ENCODE data around the gene KCNT1. TPM values are rescaled to one million over a fixed set of nuclear protein-coding genes. Genes with fewer than 3 reads are reported as not detected.

The KCNT1 gene
- total RNA-seq, 1 experiment from 2014 or later: 0.68 TPM

DNA sequence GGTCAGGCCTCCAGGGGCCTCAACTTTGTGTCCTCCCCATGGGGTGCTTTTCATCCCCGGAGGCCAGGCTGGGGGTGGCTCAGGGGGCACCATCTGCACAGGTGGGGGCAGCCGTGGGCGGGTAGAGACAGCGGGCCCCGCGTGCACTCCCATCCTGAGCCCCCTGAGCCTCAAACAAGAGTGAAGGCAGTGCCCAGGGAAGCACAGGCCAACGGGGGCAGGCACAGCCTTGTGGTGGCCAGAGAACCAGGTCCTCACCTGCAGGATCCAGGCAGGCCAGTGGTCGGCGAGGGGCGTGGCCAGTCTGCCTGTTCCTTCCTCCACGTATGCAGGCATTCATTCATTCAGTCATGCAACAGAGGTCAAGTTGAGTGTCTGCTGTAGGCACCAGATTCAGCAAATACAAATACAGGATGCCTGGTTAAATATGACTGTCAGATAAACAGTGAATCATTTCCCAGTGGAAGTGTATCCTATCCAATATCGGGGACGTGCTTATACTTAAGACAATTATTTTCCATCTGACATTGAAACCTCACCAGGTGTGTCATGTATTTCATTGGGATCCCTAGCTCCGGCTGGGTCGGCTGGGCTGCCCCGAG, 22.3 kb downstream of the KCNT1 start:
- H3K27me3 ChIP-seq (ENCODE audit: insufficient read depth, low read length): no peaks in the 10 kb centered on the region
- no peaks in the 10 kb centered on the region for H4K20me1 ChIP-seq (ENCODE audit: control insufficient read depth, insufficient read depth, insufficient read length)
- H3K4me1 Mint-ChIP-seq: peaks cover 14 to 19% of the 10 kb centered on the region in 2 experiments
- no peak overlapping the region for H3K4ac ChIP-seq (ENCODE audit: low read depth, low read length)
- H2BK5ac ChIP-seq (ENCODE audit: insufficient read length, low read length): no peak overlapping the region
- H2AFZ ChIP-seq (ENCODE audit: low read length): no peak overlapping the region
- H3K4me2 ChIP-seq (ENCODE audit: insufficient read depth, insufficient read length, low read length): no peak overlapping the region
- no peaks in the 10 kb centered on the region; the same call in none of the 2 replicates for H3K27me3 Mint-ChIP-seq (ENCODE audit: low read depth)
- no peaks in the 10 kb centered on the region; the same call in 1 of the 2 replicates for H3K4me1 ChIP-seq (ENCODE audit: insufficient read depth, low read length)
- H3K27ac ChIP-seq (ENCODE audit: insufficient read length, low read depth, low read length): no peak overlapping the region
- H2BK15ac ChIP-seq (ENCODE audit: low read depth, low read length): no peak overlapping the region
- TF ChIP-seq, protein P1, sequence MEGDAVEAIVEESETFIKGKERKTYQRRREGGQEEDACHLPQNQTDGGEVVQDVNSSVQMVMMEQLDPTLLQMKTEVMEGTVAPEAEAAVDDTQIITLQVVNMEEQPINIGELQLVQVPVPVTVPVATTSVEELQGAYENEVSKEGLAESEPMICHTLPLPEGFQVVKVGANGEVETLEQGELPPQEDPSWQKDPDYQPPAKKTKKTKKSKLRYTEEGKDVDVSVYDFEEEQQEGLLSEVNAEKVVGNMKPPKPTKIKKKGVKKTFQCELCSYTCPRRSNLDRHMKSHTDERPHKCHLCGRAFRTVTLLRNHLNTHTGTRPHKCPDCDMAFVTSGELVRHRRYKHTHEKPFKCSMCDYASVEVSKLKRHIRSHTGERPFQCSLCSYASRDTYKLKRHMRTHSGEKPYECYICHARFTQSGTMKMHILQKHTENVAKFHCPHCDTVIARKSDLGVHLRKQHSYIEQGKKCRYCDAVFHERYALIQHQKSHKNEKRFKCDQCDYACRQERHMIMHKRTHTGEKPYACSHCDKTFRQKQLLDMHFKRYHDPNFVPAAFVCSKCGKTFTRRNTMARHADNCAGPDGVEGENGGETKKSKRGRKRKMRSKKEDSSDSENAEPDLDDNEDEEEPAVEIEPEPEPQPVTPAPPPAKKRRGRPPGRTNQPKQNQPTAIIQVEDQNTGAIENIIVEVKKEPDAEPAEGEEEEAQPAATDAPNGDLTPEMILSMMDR (conservative IDR thresholded peaks at IDR 0.05): no peak
- WGBS (ENCODE audit: extremely low coverage, insufficient read length, low lambda C conversion rate): no CpG with 5 or more reads among the region's 16 CpGs
- H3K4me3 Mint-ChIP-seq: no peak overlapping the region
- H3K56ac ChIP-seq (ENCODE audit: insufficient read length, low read depth, low read length): no peak overlapping the region
- no peak overlapping the region for H4K91ac ChIP-seq (ENCODE audit: insufficient read length, low read depth, low read length)
- no peak overlapping the region for H2BK12ac ChIP-seq (ENCODE audit: insufficient read length, low read depth, low read length)
- H3K36me3 Mint-ChIP-seq (ENCODE audit: insufficient read depth in 1 of 3, low read depth in 3 of 3): no peaks in the 10 kb centered on the region; a peak in 2 of 7 replicates
- H3K14ac ChIP-seq (ENCODE audit: insufficient read depth, low read length): peak overlapping the region; percentile 59; the same call in 1 of the 2 replicates
- H3K9me3 Mint-ChIP-seq: no peaks in the 10 kb centered on the region; a peak in 1 of 5 replicates
- H3K27ac Mint-ChIP-seq: no peak overlapping the region
- no peak overlapping the region for H2AK5ac ChIP-seq (ENCODE audit: insufficient read length, low read length)
- H2BK120ac ChIP-seq (ENCODE audit: low read depth, low read length, poor library complexity, severe bottlenecking): no peak overlapping the region
- DNase-seq: no peak
- no peak overlapping the region for H3T11ph ChIP-seq (ENCODE audit: low read length)
- H3K23ac ChIP-seq (ENCODE audit: insufficient read length, low read depth, low read length): no peak overlapping the region
- no peaks in the 10 kb centered on the region for H3K23me2 ChIP-seq (ENCODE audit: insufficient read length, low read depth, low read length, poor library complexity, severe bottlenecking)
- no peak overlapping the region for H3K9ac ChIP-seq (ENCODE audit: extremely low read depth, insufficient read length, low read length)
- H3K9me3 ChIP-seq (ENCODE audit: control insufficient read depth, low read depth, low read length): no peaks in the 10 kb centered on the region
- no peak overlapping the region for H2BK20ac ChIP-seq (ENCODE audit: low read depth, low read length, poor library complexity, severe bottlenecking)
- no peaks in the 10 kb centered on the region for H3K79me1 ChIP-seq (ENCODE audit: insufficient read depth, low read depth, low read length, poor library complexity, severe bottlenecking)
- no peak overlapping the region for H3K18ac ChIP-seq (ENCODE audit: insufficient read length, low read depth, low read length)
- H4K5ac ChIP-seq (ENCODE audit: insufficient read length, low read depth, low read length): no peak overlapping the region
- no peak overlapping the region for H4K8ac ChIP-seq (replicated peaks; ENCODE audit: insufficient read length, low read depth, low read length)
- H3K79me2 ChIP-seq (ENCODE audit: insufficient read depth, low read length): no peaks in the 10 kb centered on the region
